Bronchial epithelial cell (primary cell): ENCODE data around the gene ZNF318. TPM values are rescaled to one million over a fixed set of nuclear protein-coding genes. Genes with fewer than 3 reads are reported as not detected.

Experiments used
- DNase-seq: peaks from one replicate; pipeline ENCODE4 v3.0.0-alpha.2; 2010; ENCODE audit warnings: low read depth
- FAIRE-seq: peaks from 2 replicates; lab custom pipeline; 2011; peaks lifted over from hg19 to GRCh38; lab: Jason Lieb, UNC
- H3K27me3 ChIP-seq: 2 replicates; pipeline ENCODE4 v1.5.1; 2011; ENCODE audit warnings: low read length; ENCODE audit not compliant: control insufficient read depth, insufficient read depth
- H3K36me3 ChIP-seq: 2 replicates; pipeline ENCODE4 v1.5.1; 2011; ENCODE audit warnings: low read length; ENCODE audit not compliant: control insufficient read depth, insufficient read depth
- H3K4me3 ChIP-seq: 2 replicates; pipeline ENCODE4 v1.5.1; 2011; ENCODE audit warnings: mild to moderate bottlenecking, low read depth, low read length, control low read depth
- total RNA-seq: library from RNA; depleted of rRNA; stranded (reverse); fragments of >200 nt; gene quantifications from 2 replicates; pipeline ENCODE4 v1.2.1, GENCODE V29; 2014
- TF ChIP-seq, protein P1 (sequence below): IDR thresholded peaks from 2 replicates; pipeline ENCODE4 v1.5.1; 2011; ENCODE audit warnings: mild to moderate bottlenecking, moderate library complexity, low read length, control low read depth, inconsistent platforms; ENCODE audit not compliant: insufficient read depth, severe bottlenecking

ZNF318 gene
- total RNA-seq, 1 donor from 2014 or later, result 2.1 TPM

DNA sequence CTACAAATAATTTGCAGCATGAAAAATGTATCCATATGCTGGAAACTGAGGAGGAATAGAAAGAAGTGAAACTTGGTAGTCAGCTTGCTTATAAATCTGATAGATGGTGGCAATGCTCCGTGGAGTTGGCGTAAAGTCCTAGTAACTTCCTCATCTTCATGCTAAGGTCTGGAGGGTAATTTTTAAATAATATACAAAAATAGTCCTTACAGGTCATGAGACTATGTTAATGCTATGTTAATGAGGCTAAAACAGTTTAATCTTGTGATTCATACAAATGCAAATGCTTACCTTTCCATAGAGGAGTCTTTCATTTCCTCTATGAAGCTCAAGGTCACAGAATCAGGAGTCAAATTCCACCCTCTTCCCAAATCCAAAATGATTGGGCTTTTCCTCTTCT lies 51.4 kb downstream of the ZNF318 start:
- TF ChIP-seq, protein P1, sequence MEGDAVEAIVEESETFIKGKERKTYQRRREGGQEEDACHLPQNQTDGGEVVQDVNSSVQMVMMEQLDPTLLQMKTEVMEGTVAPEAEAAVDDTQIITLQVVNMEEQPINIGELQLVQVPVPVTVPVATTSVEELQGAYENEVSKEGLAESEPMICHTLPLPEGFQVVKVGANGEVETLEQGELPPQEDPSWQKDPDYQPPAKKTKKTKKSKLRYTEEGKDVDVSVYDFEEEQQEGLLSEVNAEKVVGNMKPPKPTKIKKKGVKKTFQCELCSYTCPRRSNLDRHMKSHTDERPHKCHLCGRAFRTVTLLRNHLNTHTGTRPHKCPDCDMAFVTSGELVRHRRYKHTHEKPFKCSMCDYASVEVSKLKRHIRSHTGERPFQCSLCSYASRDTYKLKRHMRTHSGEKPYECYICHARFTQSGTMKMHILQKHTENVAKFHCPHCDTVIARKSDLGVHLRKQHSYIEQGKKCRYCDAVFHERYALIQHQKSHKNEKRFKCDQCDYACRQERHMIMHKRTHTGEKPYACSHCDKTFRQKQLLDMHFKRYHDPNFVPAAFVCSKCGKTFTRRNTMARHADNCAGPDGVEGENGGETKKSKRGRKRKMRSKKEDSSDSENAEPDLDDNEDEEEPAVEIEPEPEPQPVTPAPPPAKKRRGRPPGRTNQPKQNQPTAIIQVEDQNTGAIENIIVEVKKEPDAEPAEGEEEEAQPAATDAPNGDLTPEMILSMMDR, result no peak
- DNase-seq, result no peak
- Histone ChIP-seq H3K36me3 (no peaks in the 10 kb centered on the region), H3K4me3 (no peak overlapping the region), H3K27me3 (no peaks in the 10 kb centered on the region)
- FAIRE-seq, result no peak

DNA sequence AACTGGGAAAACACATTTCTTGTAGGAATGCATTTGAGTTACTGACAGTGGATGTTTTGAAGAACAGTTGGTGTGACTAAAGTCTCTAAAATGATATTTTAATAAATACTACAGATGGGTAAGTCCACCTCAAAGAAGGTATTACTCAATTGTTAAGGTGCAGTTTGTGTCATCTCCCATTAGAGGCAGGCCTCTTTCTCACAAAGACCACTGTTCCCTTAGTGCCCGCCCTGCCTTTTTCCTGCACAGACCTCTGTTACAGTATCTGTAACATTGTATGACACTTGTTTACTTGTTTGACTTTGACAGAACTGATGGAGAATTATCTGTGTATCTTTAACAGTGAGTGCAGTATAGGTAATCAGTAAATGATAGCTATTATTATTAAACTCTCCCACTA lies 55.6 kb downstream of the ZNF318 start:
- TF ChIP-seq, protein P1, result no peak
- DNase-seq (no peak), FAIRE-seq (no peak)
- H3K27me3 ChIP-seq, result no peaks in the 10 kb centered on the region
- H3K4me3 ChIP-seq, result no peak overlapping the region
- H3K36me3 ChIP-seq, result no peaks in the 10 kb centered on the region

DNA sequence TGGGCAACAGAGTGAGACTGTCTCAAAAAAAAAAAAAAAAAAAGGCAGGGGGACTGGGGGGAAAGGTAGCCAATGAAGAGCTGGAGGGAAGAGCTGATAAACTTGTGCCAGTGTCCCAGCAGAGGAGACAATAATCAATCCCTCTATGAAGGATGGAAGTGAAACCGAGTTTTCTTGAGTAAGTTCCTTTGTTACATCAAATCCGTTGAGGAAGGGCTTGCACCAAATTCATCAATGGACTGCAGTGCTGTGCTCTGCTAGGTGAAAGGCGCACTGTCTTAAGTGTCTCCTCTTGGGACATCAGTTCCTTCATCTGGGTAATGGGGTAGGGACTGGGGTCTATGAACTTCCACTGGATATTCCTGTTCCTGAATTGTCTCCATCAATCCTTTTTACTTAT lies 57.8 kb downstream of the ZNF318 start:
- no peak for DNase-seq
- TF ChIP-seq, protein P1, result no peak
- no peak overlapping the region for H3K4me3 ChIP-seq
- FAIRE-seq, result no peak
- H3K27me3 ChIP-seq, result no peaks in the 10 kb centered on the region
- no peaks in the 10 kb centered on the region for H3K36me3 ChIP-seq

DNA sequence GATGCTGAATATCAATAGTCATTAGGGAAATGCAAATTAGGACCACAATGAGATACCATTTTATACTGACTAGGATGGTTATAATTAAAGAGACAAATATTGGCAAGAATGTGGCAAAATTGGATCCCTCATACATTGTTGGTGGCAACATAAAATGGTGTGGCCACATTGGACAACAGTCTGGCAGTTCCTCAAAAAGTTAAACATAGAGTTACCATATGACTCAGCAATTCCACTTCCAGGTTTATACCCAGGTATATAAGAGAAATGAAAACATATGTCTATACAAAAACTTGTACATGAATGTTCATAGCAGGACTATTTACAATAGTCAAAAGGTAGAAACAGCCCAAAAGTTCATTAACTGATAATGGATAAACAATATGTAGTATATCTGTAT lies 58.8 kb downstream of the ZNF318 start:
- FAIRE-seq (no peak), DNase-seq (peak; percentile 38)
- H3K27me3 ChIP-seq, result no peaks in the 10 kb centered on the region
- no peak overlapping the region for H3K4me3 ChIP-seq
- TF ChIP-seq, protein P1, result no peak
- H3K36me3 ChIP-seq, result no peaks in the 10 kb centered on the region

DNA sequence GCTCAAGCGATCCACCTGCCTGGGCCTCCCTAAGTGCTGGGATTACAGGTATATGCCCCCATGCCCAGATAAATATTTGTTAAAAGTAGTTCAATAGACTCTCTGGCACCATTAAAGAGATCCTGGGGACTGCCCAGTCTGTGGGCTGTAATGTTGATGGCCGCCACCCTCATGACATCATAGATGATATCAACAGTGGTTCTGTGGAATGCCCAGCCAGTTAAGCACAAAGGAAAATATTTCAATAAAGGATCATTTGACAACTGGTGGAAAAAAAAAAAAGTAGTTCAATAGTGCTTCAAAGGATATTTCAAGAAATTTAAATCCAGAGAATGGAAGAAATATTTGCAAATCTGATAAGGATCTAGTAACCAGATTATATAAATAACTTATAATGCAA lies 59.3 kb downstream of the ZNF318 start:
- DNase-seq, result no peak
- no peaks in the 10 kb centered on the region for H3K36me3 ChIP-seq
- no peak overlapping the region for H3K4me3 ChIP-seq
- no peak for FAIRE-seq
- H3K27me3 ChIP-seq, result no peaks in the 10 kb centered on the region
- TF ChIP-seq, protein P1, result no peak

DNA sequence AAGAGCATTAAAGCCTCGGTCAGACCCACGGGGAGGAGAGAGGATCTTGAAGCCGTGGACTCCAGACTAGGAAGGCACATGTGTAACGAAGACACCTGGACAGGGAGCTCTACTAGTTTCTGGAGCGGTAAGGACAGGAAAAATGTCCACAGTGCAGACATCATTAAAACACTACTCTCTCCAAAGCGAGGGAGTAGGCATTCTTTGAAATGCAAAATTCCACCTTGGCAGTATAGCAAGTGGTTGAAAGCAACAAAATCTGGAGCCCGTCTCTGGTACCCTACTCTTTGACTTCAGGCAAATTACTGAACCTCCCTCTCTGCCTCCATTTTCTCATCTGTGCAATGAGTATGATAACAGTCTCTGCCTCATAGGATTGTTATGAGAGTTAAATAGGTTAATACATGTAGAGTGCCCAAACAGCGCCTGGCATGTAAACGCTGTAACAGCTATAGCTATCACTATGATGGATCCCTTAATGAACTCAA lies 60.4 kb downstream of the ZNF318 start:
- no peak overlapping the region for H3K4me3 ChIP-seq

More for the DNA sequence above, 60.4 kb downstream of the ZNF318 start:
- H3K27me3 ChIP-seq, result no peaks in the 10 kb centered on the region
- FAIRE-seq (no peak), DNase-seq (no peak)
- TF ChIP-seq, protein P1, result no peak
- H3K36me3 ChIP-seq, result no peaks in the 10 kb centered on the region
